Epithelial cell of esophagus (primary cell): Measurements from ENCODE around the gene WDR88.
"Not testable (repeated sequence)": the region's sequence is repeated elsewhere in the genome, so short reads cannot be mapped to it uniquely, and the experiment has no call there.

ENCODE experiments used
- DNase-seq: peaks from one replicate; pipeline ENCODE4 v3.0.0; 2010; ENCODE audit warnings: low read depth
- H3K4me3 ChIP-seq: 2 replicates; pipeline ENCODE4 v1.5.1; 2011; ENCODE audit warnings: mild to moderate bottlenecking, low read length, control low read depth
- TF ChIP-seq, protein P1 (sequence below): IDR thresholded peaks from 2 replicates; pipeline ENCODE4 v1.5.1; 2011; ENCODE audit warnings: low read depth, mild to moderate bottlenecking, low read length, control low read depth, inconsistent platforms; ENCODE audit not compliant: insufficient read depth; ENCODE audit errors: missing control alignments

WDR88 gene

DNA sequence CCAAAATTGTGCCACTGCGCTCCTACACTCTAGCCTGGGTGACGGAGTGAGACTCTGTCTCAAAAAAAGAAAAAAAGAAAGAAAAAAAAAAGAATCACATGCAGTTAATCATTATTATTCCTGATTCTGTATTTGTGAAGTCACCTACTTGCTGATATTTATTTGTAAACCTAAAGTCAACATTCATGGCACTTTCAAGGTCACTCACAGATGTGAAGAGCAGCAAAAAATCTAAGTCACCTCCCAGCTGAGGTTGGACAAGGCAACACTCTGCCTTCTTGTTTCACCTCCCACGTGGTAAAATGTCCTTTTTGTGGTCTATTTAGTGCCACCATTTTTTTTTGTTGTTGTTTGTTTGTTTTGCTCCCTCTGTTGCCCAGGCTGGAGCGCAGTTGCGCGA, 26.5 kb downstream of the WDR88 start:
- TF ChIP-seq, protein P1, sequence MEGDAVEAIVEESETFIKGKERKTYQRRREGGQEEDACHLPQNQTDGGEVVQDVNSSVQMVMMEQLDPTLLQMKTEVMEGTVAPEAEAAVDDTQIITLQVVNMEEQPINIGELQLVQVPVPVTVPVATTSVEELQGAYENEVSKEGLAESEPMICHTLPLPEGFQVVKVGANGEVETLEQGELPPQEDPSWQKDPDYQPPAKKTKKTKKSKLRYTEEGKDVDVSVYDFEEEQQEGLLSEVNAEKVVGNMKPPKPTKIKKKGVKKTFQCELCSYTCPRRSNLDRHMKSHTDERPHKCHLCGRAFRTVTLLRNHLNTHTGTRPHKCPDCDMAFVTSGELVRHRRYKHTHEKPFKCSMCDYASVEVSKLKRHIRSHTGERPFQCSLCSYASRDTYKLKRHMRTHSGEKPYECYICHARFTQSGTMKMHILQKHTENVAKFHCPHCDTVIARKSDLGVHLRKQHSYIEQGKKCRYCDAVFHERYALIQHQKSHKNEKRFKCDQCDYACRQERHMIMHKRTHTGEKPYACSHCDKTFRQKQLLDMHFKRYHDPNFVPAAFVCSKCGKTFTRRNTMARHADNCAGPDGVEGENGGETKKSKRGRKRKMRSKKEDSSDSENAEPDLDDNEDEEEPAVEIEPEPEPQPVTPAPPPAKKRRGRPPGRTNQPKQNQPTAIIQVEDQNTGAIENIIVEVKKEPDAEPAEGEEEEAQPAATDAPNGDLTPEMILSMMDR = no peak
- H3K4me3 ChIP-seq = no peak overlapping the region
- DNase-seq = no peak

DNA sequence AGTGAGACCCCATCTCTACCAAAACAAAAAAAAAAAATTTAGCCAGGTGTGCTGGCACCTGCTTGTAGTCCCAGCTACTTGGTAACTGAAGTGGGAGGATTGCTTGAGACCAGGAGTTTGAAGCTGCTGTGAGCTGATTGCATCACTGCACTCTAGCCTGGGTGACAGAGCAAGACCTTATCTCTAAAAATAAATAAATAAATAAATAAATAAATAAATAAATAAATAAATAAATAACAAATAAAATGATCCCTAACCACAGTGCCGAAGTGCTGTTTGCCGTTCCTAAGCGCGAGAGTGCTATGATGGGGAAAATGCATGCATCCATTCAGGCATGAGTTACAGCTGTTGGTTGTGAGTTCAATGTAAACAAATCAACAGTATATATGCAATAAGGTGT, 27.2 kb downstream of the WDR88 start:
- no peak overlapping the region for H3K4me3 ChIP-seq
- TF ChIP-seq, protein P1 = no peak
- DNase-seq = no peak

DNA sequence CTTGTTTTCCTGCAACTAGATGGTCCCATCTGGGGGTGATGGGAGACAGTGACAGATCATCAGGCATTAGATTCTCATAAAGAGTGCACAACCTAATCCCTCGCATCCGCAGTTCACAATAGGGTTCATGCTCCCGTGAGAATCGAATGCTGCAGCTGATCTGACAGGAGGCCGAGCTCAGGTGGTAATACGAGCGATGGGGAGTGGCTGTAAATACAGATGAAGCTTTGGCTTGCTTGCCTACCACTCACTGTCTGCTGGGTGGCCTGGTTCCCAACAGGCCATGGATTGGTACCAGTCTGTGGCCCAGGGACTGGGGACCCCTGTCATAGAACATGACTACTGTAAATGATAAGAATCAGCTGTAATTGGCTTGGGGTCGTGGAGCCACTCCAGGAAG, 28.0 kb downstream of the WDR88 start:
- no peak for DNase-seq
- TF ChIP-seq, protein P1 = no peak
- H3K4me3 ChIP-seq = no peak overlapping the region

DNA sequence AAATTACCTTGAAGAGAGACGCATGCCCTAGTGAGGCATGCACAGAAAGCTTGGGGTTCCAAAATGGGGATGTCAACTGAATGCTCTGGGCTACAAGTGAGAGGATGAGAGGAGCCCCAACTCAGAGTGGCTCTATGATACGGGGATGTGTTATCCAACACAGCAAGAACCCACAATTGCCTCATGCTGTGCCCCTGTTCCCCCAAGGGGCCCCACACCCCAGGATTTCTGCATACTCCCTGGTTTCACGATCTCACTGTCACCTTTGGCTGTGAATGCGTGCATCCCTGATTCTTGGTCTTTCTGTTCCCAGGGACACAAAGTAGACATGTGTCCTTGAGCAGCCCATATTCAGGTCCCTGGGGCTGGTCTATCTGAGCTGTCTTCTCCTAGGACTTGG, 29.3 kb downstream of the WDR88 start:
- TF ChIP-seq, protein P1 = no peak
- H3K4me3 ChIP-seq = no peak overlapping the region
- DNase-seq = no peak

DNA sequence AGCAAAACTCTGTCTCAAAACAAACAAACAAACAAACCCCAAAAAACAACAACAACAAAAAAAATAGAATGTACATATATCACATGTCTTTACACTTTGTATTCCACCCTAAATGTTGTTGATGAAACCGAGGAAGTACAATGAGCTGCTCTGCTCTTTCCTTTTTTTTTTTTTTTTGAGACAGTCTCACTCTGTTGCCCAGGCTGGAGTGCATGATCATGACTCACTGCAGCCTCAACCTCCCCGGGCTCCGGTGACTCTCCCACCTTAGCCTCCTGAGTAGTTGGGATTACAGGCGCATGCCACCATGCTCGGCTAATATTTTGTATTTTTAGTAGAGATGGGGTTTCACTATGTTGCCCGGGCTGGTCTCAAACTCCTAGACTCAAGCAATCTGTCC, 31.6 kb downstream of the WDR88 start:
- TF ChIP-seq, protein P1 = no peak
- no peak for DNase-seq

DNA sequence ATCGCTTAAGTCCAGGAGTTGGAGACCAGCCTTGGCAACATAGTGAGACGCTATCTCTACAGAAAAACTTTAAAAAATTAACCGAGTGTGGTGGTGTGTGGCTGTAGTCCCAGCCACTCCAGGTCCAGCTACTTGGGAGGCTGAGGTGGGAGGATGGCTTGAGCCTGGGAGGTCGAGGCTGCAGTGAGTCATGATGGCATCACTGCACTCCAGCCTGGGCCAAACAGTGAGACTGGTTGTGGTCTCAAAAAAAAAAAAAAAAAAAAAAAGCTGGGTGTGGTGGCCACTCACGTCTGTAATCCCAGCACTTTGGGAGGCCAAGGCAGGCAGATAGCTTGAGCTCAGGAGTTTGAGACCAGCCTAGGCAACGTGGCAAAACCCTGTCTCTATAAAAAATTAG, 34.1 kb downstream of the WDR88 start:
- H3K4me3 ChIP-seq, DNase-seq: not testable (repeated sequence)

More for the DNA sequence above, 31.6 kb downstream of the WDR88 start:
- no peak overlapping the region for H3K4me3 ChIP-seq

DNA sequence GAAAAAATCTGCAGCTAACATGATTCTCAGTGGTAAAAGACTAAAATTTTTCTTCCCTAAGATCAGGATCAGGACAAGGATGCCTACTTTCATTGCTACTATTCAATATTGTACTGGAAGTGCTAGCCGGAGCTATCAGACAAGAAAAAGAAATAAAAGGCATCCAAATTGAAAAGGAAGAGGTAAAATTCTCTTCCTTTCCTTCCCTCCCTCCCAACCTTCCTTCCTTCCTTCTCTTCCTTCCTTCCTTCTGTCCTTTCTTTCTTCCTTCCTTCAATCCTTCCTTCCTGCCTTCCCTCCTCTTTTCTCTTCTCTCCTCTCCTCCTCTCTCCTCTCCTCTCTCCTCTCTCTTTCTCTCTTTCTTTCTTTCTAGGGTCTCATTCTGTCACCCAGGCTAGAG, 35.5 kb downstream of the WDR88 start:
- DNase-seq = no peak
- TF ChIP-seq, protein P1 = no peak
- no peak overlapping the region for H3K4me3 ChIP-seq

DNA sequence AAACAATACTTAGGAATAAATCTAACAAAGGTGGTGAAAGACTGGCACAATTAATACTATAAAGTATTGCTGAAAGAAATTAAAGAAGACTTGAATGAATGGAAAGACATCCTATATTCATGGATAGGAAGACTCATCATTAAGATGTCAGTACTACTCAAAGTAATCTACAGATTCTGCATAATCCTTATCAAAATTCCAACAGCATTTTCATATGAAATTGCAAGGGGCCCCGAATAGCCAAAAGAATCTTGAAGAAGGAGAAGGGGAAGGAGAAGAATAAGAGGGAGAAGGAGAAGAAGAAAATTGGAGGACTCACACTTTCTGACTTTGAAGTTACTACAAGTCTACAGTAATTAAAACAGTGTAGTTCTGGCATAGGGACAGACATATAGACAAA, 36.6 kb downstream of the WDR88 start:
- TF ChIP-seq, protein P1 = no peak
- DNase-seq = no peak
- no peak overlapping the region for H3K4me3 ChIP-seq
